ENCODE results near the gene ATP6AP1.
A peak's percentile ranks its signal among the peaks of the same experiment; 100 is the strongest.
"Not testable (repeated sequence)": the region's sequence is repeated elsewhere in the genome, so short reads cannot be mapped to it uniquely, and the experiment has no call there.

ATP6AP1 gene

GRCh38 chrX:154399527-154400368 is 28.7 kb upstream of the ATP6AP1 start:
- FAIRE-seq: peak; percentile 17

- FAIRE-seq: not testable (repeated sequence)
These were observed 28.1 kb upstream of the ATP6AP1 start for GRCh38 chrX:154400369-154400817.

- FAIRE-seq: peak; percentile 94
These were observed 27.3 kb upstream of the ATP6AP1 start for GRCh38 chrX:154401045-154401799.

GRCh38 chrX:154401918-154402621 is 26.4 kb upstream of the ATP6AP1 start:
- FAIRE-seq: no peak

GRCh38 chrX:154402622-154403127 is 25.8 kb upstream of the ATP6AP1 start:
- no peak for FAIRE-seq

GRCh38 chrX:154403192-154403591 is 25.3 kb upstream of the ATP6AP1 start:
- FAIRE-seq: no peak

GRCh38 chrX:154403858-154404257 is 24.6 kb upstream of the ATP6AP1 start:
- no peak for FAIRE-seq

GRCh38 chrX:154404625-154405192 is 23.8 kb upstream of the ATP6AP1 start:
- no peak for FAIRE-seq

GRCh38 chrX:154408659-154409221 is 19.7 kb upstream of the ATP6AP1 start:
- no peak for FAIRE-seq

GRCh38 chrX:154409222-154409871 is 19.1 kb upstream of the ATP6AP1 start, which contains the start of gene DNASE1L1:
TSS of gene DNASE1L1 (minus strand) at chrX:154409254. CDS start at chrX:154405568, 3,686 bp downstream.
- peak; percentile 96 for FAIRE-seq

GRCh38 chrX:154411981-154412340 is 16.5 kb upstream of the ATP6AP1 start:
- peak; percentile 74 for FAIRE-seq

- FAIRE-seq: no peak
These were observed 16.0 kb upstream of the ATP6AP1 start for GRCh38 chrX:154412468-154412867.

- FAIRE-seq: no peak
These were observed 15.3 kb upstream of the ATP6AP1 start for GRCh38 chrX:154413142-154413541.

GRCh38 chrX:154417157-154417556 is 11.3 kb upstream of the ATP6AP1 start:
- FAIRE-seq: no peak

GRCh38 chrX:154419189-154419588 is 9.3 kb upstream of the ATP6AP1 start:
- FAIRE-seq: no peak

GRCh38 chrX:154419688-154420401 is 8.6 kb upstream of the ATP6AP1 start:
- FAIRE-seq: no peak

GRCh38 chrX:154420402-154420756 is 8.1 kb upstream of the ATP6AP1 start:
- FAIRE-seq: no peak

GRCh38 chrX:154426916-154427770 is 1.3 kb upstream of the ATP6AP1 start:
- no peak for FAIRE-seq

GRCh38 chrX:154429711-154430110 is 1.2 kb downstream of the ATP6AP1 start:
- no peak for FAIRE-seq

GRCh38 chrX:154430479-154430878 is 2.0 kb downstream of the ATP6AP1 start:
- FAIRE-seq: no peak
